H1 (cell line): ENCODE data around the gene ZNF786. TPM values are rescaled to one million over a fixed set of nuclear protein-coding genes. Genes with fewer than 3 reads are reported as not detected.

Experiments
- CTCF ChIA-PET: fragments of 300-600 bp; sonication (Branson Sonifier 250); formaldehyde crosslinking; loops from one replicate; lab custom pipeline; 2021; ENCODE audit not compliant: partially characterized antibody; lab: Charles Lee
- POLR2A ChIA-PET: fragments of 300-600 bp; sonication (Branson Sonifier 250); formaldehyde crosslinking; loops from one replicate; lab custom pipeline; 2021; ENCODE audit warnings: inconsistent platforms; ENCODE audit not compliant: partially characterized antibody; lab: Charles Lee
- DNase-seq, 2 experiments: peaks; one replicate each; pipeline versions ENCODE4 v3.0.0 to v3.0.0-alpha.2; 2010 to 2022; ENCODE audit warnings: low spot score in 2 of 2, low read depth in 1 of 2, mixed read lengths in 1 of 2
- FAIRE-seq: peaks from 2 replicates; lab custom pipeline; 2011; peaks lifted over from hg19 to GRCh38; lab: Jason Lieb, UNC
- H2AFZ ChIP-seq: 2 replicates; pipeline ENCODE4 v1.8.1; 2012; ENCODE audit warnings: low read length, inconsistent platforms
- H2AK5ac ChIP-seq: 2 replicates; pipeline ENCODE4 v1.6.1; 2013; ENCODE audit warnings: low read depth, low read length
- H2BK120ac ChIP-seq: replicated peaks from 2 replicates; pipeline ENCODE3; 2013; ENCODE audit warnings: low read depth, low read length, inconsistent platforms
- H2BK12ac ChIP-seq: 2 replicates; pipeline ENCODE4 v1.6.1; 2013; ENCODE audit warnings: low read depth, low read length
- H2BK15ac ChIP-seq: 2 replicates; pipeline ENCODE4 v1.6.1; 2013; ENCODE audit warnings: low read length
- H2BK20ac ChIP-seq: 2 replicates; pipeline ENCODE4 v1.6.1; 2013; ENCODE audit warnings: low read length
- H2BK5ac ChIP-seq: 2 replicates; pipeline ENCODE4 v1.6.1; 2013; ENCODE audit warnings: low read depth, low read length
- H3K14ac ChIP-seq: 2 replicates; pipeline ENCODE4 v1.6.1; 2013; ENCODE audit warnings: inconsistent platforms; ENCODE audit not compliant: insufficient read length
- H3K18ac ChIP-seq: 2 replicates; pipeline ENCODE4 v1.6.1; 2013; ENCODE audit warnings: low read length; ENCODE audit errors: extremely low read depth
- H3K23ac ChIP-seq: 2 replicates; pipeline ENCODE4 v1.6.1; 2013; ENCODE audit warnings: inconsistent platforms; ENCODE audit not compliant: insufficient read length
- H3K23me2 ChIP-seq: 2 replicates; pipeline ENCODE4 v1.6.1; 2013; ENCODE audit warnings: low read depth, low read length
- H3K27ac ChIP-seq: 2 replicates; pipeline ENCODE4 v1.6.1; 2011; ENCODE audit warnings: low read depth, low read length, inconsistent platforms
- H3K27me3 ChIP-seq, 4 experiments: replicated peaks in 1 of 4; 1 replicate in 1 of 4; 2 replicates in 3 of 4; pipeline versions ENCODE4 v1.6.1 to v1.8.1; 2011 to 2013; ENCODE audit warnings: low read length in 3 of 4, mild to moderate bottlenecking in 3 of 4, inconsistent platforms in 2 of 4, mixed read lengths in 2 of 4, moderate library complexity in 1 of 4; ENCODE audit not compliant: control insufficient read depth in 3 of 4, insufficient read depth in 3 of 4; ENCODE audit errors: extremely low read depth in 1 of 4
- H3K36me3 ChIP-seq, 4 experiments: 2 replicates each; pipeline versions ENCODE4 v1.6.1 to v1.8.1; 2011 to 2013; ENCODE audit warnings: mild to moderate bottlenecking in 4 of 4, low read length in 3 of 4, moderate library complexity in 2 of 4, control low read depth in 1 of 4, inconsistent platforms in 1 of 4; ENCODE audit not compliant: insufficient read depth in 4 of 4, control insufficient read depth in 2 of 4
- H3K4ac ChIP-seq: replicated peaks from 2 replicates; pipeline ENCODE3; 2013; ENCODE audit warnings: low read length, low read depth, mixed read lengths, inconsistent platforms; ENCODE audit not compliant: insufficient read length
- H3K4me1 ChIP-seq, 4 experiments: replicated peaks in 1 of 4; 1 replicate in 1 of 4; 2 replicates in 3 of 4; pipeline versions ENCODE4 v1.6.1 to v1.8.1; 2011 to 2013; ENCODE audit warnings: low read length in 3 of 4, inconsistent platforms in 2 of 4, mixed read lengths in 1 of 4; ENCODE audit not compliant: insufficient read depth in 4 of 4, control insufficient read depth in 3 of 4
- H3K4me2 ChIP-seq, 2 experiments: 2 replicates each; pipeline versions ENCODE4 v1.6.1 to v1.8.1; 2011 to 2013; ENCODE audit warnings: low read depth in 2 of 2, low read length in 2 of 2, control low read depth in 1 of 2, inconsistent platforms in 1 of 2, mild to moderate bottlenecking in 1 of 2; ENCODE audit not compliant: insufficient read depth in 1 of 2
- H3K4me3 ChIP-seq, 4 experiments: fragments of 200-600, 300-600 bp in 1 of 4; sonication (generic), shearing (Covaris generic), sonication (Bioruptor Twin) in 1 of 4; 2 replicates each; pipeline versions ENCODE4 v1.5.1 to v1.8.1; 2011 to 2016; ENCODE audit warnings: low read length in 4 of 4, low read depth in 3 of 4, control low read depth in 2 of 4, inconsistent platforms in 2 of 4, mild to moderate bottlenecking in 2 of 4, mixed read lengths in 1 of 4, moderate library complexity in 1 of 4; ENCODE audit not compliant: insufficient read depth in 2 of 4; ENCODE audit errors: extremely low read depth in 1 of 4
- H3K56ac ChIP-seq: replicated peaks from 2 replicates; pipeline ENCODE3; 2013; ENCODE audit warnings: low read depth, mild to moderate bottlenecking, mixed read lengths, low read length, inconsistent platforms; ENCODE audit not compliant: insufficient read length
- H3K79me1 ChIP-seq: 2 replicates; pipeline ENCODE4 v1.6.1; 2013; ENCODE audit warnings: low read depth, low read length, control low read depth
- H3K79me2 ChIP-seq, 2 experiments: 2 replicates each; pipeline versions ENCODE4 v1.6.1 to v1.8.1; 2012 to 2013; ENCODE audit warnings: low read length in 2 of 2, mild to moderate bottlenecking in 2 of 2, inconsistent platforms in 1 of 2; ENCODE audit not compliant: insufficient read depth in 2 of 2, control insufficient read depth in 1 of 2
- H3K9ac ChIP-seq, 4 experiments: replicated peaks in 1 of 4; 1 replicate in 1 of 4; 2 replicates in 3 of 4; pipeline versions ENCODE4 v1.6.1 to v1.8.1; 2011 to 2013; ENCODE audit warnings: low read depth in 3 of 4, low read length in 3 of 4, control low read depth in 2 of 4, mild to moderate bottlenecking in 2 of 4, moderate library complexity in 2 of 4, inconsistent platforms in 1 of 4; ENCODE audit errors: extremely low read depth in 1 of 4
- H3K9me3 ChIP-seq, 2 experiments: 2 replicates each; pipeline versions ENCODE4 v1.6.1 to v1.8.1; 2012 to 2013; ENCODE audit warnings: mild to moderate bottlenecking in 2 of 2, moderate library complexity in 2 of 2, control low read depth in 1 of 2, inconsistent platforms in 1 of 2, low read depth in 1 of 2, low read length in 1 of 2, mixed read lengths in 1 of 2; ENCODE audit not compliant: insufficient read depth in 2 of 2
- H4K20me1 ChIP-seq, 2 experiments: replicated peaks in 1 of 2; 2 replicates each; pipeline versions ENCODE3 to v1.8.1; 2011 to 2013; ENCODE audit warnings: inconsistent platforms in 2 of 2, low read length in 2 of 2, mild to moderate bottlenecking in 1 of 2; ENCODE audit not compliant: insufficient read depth in 2 of 2, control insufficient read depth in 1 of 2
- H4K5ac ChIP-seq: 2 replicates; pipeline ENCODE4 v1.6.1; 2013; ENCODE audit warnings: low read length, low read depth, mixed read lengths, inconsistent platforms; ENCODE audit not compliant: insufficient read length
- H4K8ac ChIP-seq: 2 replicates; pipeline ENCODE4 v1.8.0; 2013; ENCODE audit warnings: mild to moderate bottlenecking, moderate library complexity, low read length, inconsistent platforms; ENCODE audit not compliant: insufficient read depth; ENCODE audit errors: extremely low read depth
- H4K91ac ChIP-seq: replicated peaks from 2 replicates; pipeline ENCODE3; 2013; ENCODE audit warnings: low read length, mixed read lengths, inconsistent platforms; ENCODE audit not compliant: insufficient read length
- CHD2 ChIP-seq: IDR thresholded peaks from 2 replicates; pipeline ENCODE4 v1.6.1; 2012; ENCODE audit warnings: low read length, improper control_type of control experiment
- RBBP5 ChIP-seq: IDR thresholded peaks from 2 replicates; pipeline ENCODE4 v1.7.1; 2012; ENCODE audit warnings: low read depth, mild to moderate bottlenecking, inconsistent platforms, low read length, moderate library complexity, borderline replicate concordance
- SIRT6 ChIP-seq: IDR thresholded peaks from one replicate; pipeline ENCODE4 v1.7.1; 2012; ENCODE audit warnings: low read length, inconsistent platforms
- SRF ChIP-seq: IDR thresholded peaks from 2 replicates; pipeline ENCODE4 v1.6.1; 2011; ENCODE audit warnings: mild to moderate bottlenecking, low read depth, low read length, moderate library complexity
- TCF12 ChIP-seq: IDR thresholded peaks from 2 replicates; pipeline ENCODE4 v1.6.1; 2011; ENCODE audit warnings: low read depth, mild to moderate bottlenecking, low read length
- polyA plus RNA-seq, 7 experiments: library from polyadenylated mRNA; depleted of rRNA in 3 of 7; stranded (reverse) in 5 of 7; unstranded in 2 of 7; fragments of >200 nt in 5 of 7; fragments of 200-250 nt in 2 of 7; gene quantifications; 1 replicate in 5 of 7; 2 replicates in 1 of 7; 4 replicates in 1 of 7; pipeline versions ENCODE4 v1.2.1 to v1.2.3, GENCODE V29; 2011 to 2013; ENCODE audit warnings: missing spikeins in 2 of 7, mixed read lengths in 2 of 7
- total RNA-seq: library from RNA; stranded (reverse); fragmentation: NEBNext Ultra II Directional; extraction: Animal tissue kit (Norgen Biotek cat#: 25700); gene quantifications from 2 replicates; pipeline ENCODE4 v1.2.1, GENCODE V29; 2021
- TF ChIP-seq, protein P1 (sequence below), 3 experiments: IDR thresholded peaks; 1 replicate in 2 of 3; 2 replicates in 1 of 3; pipeline versions ENCODE4 v1.5.1 to v1.6.1; 2011; ENCODE audit warnings: low read length in 3 of 3, mild to moderate bottlenecking in 3 of 3, inconsistent platforms in 2 of 3, low read depth in 1 of 3, moderate library complexity in 1 of 3; ENCODE audit not compliant: insufficient read depth in 1 of 3; ENCODE audit errors: control extremely low read depth in 1 of 3

The ZNF786 gene
- total and polyA plus RNA-seq, 2 of the 8 experiments (the other 6 are each of a cell fraction or from before 2014, with no cell fraction given), result 7.7 to 16.3 TPM

DNA sequence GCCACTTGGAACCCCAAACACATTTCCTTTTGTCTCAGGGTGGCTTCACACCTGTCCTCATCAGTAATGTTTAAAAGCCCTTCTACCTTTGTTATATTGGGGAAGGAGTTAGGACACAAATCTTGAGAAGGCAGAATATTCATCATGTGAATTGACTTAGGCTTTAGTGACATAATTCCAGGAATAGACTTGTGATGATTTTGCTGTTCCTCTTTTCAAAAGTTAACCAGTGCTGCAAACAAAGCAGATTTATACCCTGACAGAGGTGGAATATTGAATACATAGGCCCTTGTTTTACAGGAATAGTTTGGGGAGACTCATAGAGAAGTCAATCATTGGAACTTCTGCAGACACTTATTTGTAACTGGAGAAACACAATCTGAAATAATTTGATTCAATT lies 27.0 kb downstream of the ZNF786 start:
- no peak overlapping the region for H3K23ac ChIP-seq
- H3K4ac ChIP-seq, result no peak overlapping the region
- H4K8ac ChIP-seq, result no peak overlapping the region
- no peak overlapping the region for H2BK12ac ChIP-seq
- H3K27ac ChIP-seq, result no peak overlapping the region
- H2AFZ ChIP-seq, result no peak overlapping the region
- H3K9me3 ChIP-seq, result no peaks in the 10 kb centered on the region
- H2BK20ac ChIP-seq, result no peak overlapping the region
- H3K79me1 ChIP-seq, result no peaks in the 10 kb centered on the region
- ChIA-PET CTCF (no interaction called here), POLR2A (interaction anchor here (0.6 to 2.8 kb wide), 3 partner anchors 34 to 274 kb away, joined by 3 to 13 read pairs (median 4); no protein-coding TSS in a partner anchor)
- no peaks in the 10 kb centered on the region for H3K27me3 ChIP-seq
- H4K5ac ChIP-seq, result no peak overlapping the region
- no peaks in the 10 kb centered on the region for H3K36me3 ChIP-seq
- no peak overlapping the region for H3K4me2 ChIP-seq
- DNase-seq, result no peak
- TF ChIP-seq CHD2 (no peak), RBBP5 (no peak), SIRT6 (no peak), SRF (no peak), TCF12 (no peak)
- TF ChIP-seq, protein P1, sequence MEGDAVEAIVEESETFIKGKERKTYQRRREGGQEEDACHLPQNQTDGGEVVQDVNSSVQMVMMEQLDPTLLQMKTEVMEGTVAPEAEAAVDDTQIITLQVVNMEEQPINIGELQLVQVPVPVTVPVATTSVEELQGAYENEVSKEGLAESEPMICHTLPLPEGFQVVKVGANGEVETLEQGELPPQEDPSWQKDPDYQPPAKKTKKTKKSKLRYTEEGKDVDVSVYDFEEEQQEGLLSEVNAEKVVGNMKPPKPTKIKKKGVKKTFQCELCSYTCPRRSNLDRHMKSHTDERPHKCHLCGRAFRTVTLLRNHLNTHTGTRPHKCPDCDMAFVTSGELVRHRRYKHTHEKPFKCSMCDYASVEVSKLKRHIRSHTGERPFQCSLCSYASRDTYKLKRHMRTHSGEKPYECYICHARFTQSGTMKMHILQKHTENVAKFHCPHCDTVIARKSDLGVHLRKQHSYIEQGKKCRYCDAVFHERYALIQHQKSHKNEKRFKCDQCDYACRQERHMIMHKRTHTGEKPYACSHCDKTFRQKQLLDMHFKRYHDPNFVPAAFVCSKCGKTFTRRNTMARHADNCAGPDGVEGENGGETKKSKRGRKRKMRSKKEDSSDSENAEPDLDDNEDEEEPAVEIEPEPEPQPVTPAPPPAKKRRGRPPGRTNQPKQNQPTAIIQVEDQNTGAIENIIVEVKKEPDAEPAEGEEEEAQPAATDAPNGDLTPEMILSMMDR (IDR thresholded peaks at IDR 0.05; ENCODE audit: control extremely low read depth in 1 of 3, insufficient read depth in 1 of 3, low read depth in 1 of 3, low read length in 3 of 3), result no peak
- H4K91ac ChIP-seq, result no peak overlapping the region
- H2BK5ac ChIP-seq, result no peak overlapping the region
- no peaks in the 10 kb centered on the region for H3K79me2 ChIP-seq
- no peaks in the 10 kb centered on the region; a peak in 1 of 7 replicates for H3K4me1 ChIP-seq
- no peak overlapping the region for H3K18ac ChIP-seq
- FAIRE-seq, result no peak
- peaks cover 0 to 2% of the 10 kb centered on the region in 2 experiments for H4K20me1 ChIP-seq
- H3K9ac ChIP-seq, result no peak overlapping the region
- no peak overlapping the region for H2AK5ac ChIP-seq
- H3K4me3 ChIP-seq, result no peak overlapping the region
- H2BK15ac ChIP-seq, result no peak overlapping the region
- H3K14ac ChIP-seq, result no peak overlapping the region
- no peak overlapping the region for H3K56ac ChIP-seq
- H3K23me2 ChIP-seq, result no peaks in the 10 kb centered on the region
- H2BK120ac ChIP-seq, result no peak overlapping the region
